B cell (primary cell): ENCODE measurements around the gene RBFA.

Experiments used
- CTCF ChIP-seq: fragments of 200-600 bp; IDR thresholded peaks from one replicate; pipeline ENCODE4 v1.8.0; 2022; ENCODE audit warnings: antibody characterized with exemption, mild to moderate bottlenecking
- EZH2 ChIP-seq: IDR thresholded peaks from 2 replicates; pipeline ENCODE4 v1.6.1; 2012; ENCODE audit warnings: borderline replicate concordance, low read depth, mild to moderate bottlenecking, moderate library complexity, low read length; ENCODE audit not compliant: insufficient read depth, poor library complexity, severe bottlenecking

DNA sequence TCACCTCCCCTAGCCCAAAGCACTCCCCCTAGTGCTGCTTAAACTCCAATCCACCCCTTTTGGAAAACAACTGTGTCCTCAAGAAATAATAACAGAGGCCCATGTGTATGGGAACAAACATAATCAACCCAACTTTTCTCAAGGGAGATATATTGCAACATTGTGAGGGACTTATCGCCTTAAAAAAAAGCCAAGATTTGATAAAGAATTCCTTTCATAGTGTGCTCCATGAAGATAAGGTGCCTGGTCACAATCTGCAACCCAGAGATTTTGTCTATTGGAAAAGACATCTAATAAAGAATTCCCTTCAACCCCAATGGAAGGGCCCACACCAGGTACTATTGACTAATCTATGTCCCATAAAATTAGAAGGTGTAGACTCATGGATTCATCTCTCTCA lies 4.5 kb upstream of the RBFA start:
- TF ChIP-seq CTCF (no peak), EZH2 (no peak)
